Activated naive CD4-positive, alpha-beta T cell treated with anti-CD3 and anti-CD28 coated beads, Interleukin-2, amount 50 U/mL, for 72 hours (primary cell): ENCODE data around the gene H2AZ2. TPM values are rescaled to one million over a fixed set of nuclear protein-coding genes. Genes with fewer than 3 reads are reported as not detected.

ENCODE experiments used
- ATAC-seq, 2 donors: fragments of 150-1000 bp; cut with Tn5 transposase; 2 replicates each; pipeline ENCODE4 v1.10.0; 2021; ENCODE audit warnings: mild to moderate bottlenecking in 2 of 2, moderate library complexity in 2 of 2
- DNase-seq, 2 donors: peaks; one replicate each; pipeline ENCODE4 v3.0.0; 2021 to 2022; ENCODE audit warnings: low spot score in 2 of 2
- H3K27ac Mint-ChIP-seq, 2 donors: one replicate each; pipeline ENCODE4 v1.8.0; 2022; ENCODE audit warnings: mild to moderate bottlenecking in 2 of 2, mixed read lengths in 2 of 2
- H3K36me3 Mint-ChIP-seq, 2 donors: one replicate each; pipeline ENCODE4 v1.8.0; 2022; ENCODE audit warnings: mixed read lengths in 2 of 2
- H3K9me3 Mint-ChIP-seq, 2 donors: one replicate each; pipeline ENCODE4 v1.8.0; 2022; ENCODE audit warnings: mixed read lengths in 2 of 2
- total RNA-seq, 2 donors: library from RNA; stranded (reverse); gene quantifications; one replicate each; pipeline ENCODE4 v1.2.3, GENCODE V29; 2022

Gene H2AZ2
- 100 to 1,000 TPM; 264 to 330 TPM for total RNA-seq

- ATAC-seq: peak; percentile 84 to 90
- Mint-ChIP-seq H3K27ac (peak within 1 kb of the TSS; percentile 99), H3K9me3 (no peaks in the 10 kb centered on the region), H3K36me3 (peaks cover 25 to 36% of the 10 kb centered on the region in 2 donors)
- DNase-seq: peak; percentile 99 to 100
These were observed at the start of gene H2AZ2 for GRCh38 chr7:44847920-44848634. Gene H2AZ2, minus strand, starts transcription at chr7:44848087. Its CDS starts 116 bp downstream, at chr7:44847971.

- no peaks in the 10 kb centered on the region for H3K36me3 Mint-ChIP-seq
- ATAC-seq (peak in 1 of 2 donors; percentile 21), DNase-seq (no peak)
- peak overlapping the region in 1 of 2 donors; percentile 61 for H3K27ac Mint-ChIP-seq
- no peaks in the 10 kb centered on the region for H3K9me3 Mint-ChIP-seq
These were observed 49.4 kb upstream of the H2AZ2 start for GRCh38 chr7:44897309-44897708.

- no peaks in the 10 kb centered on the region for H3K9me3 Mint-ChIP-seq
- ATAC-seq: peak; percentile 73 to 74
- DNase-seq: no peak
- H3K27ac Mint-ChIP-seq: peak overlapping the region in 1 of 2 donors; percentile 33
- H3K36me3 Mint-ChIP-seq: no peaks in the 10 kb centered on the region
These were observed 47.1 kb upstream of the H2AZ2 start for GRCh38 chr7:44894888-44895580.

GRCh38 chr7:44893710-44894234 is 45.9 kb upstream of the H2AZ2 start:
- DNase-seq (no peak), ATAC-seq (no peak)
- Mint-ChIP-seq H3K36me3 (no peaks in the 10 kb centered on the region), H3K9me3 (no peaks in the 10 kb centered on the region), H3K27ac (peak overlapping the region in 1 of 2 donors; percentile 93)

- no peaks in the 10 kb centered on the region for H3K36me3 Mint-ChIP-seq
- H3K9me3 Mint-ChIP-seq: no peaks in the 10 kb centered on the region
- DNase-seq (no peak), ATAC-seq (no peak)
- peak overlapping the region; percentile 93 for H3K27ac Mint-ChIP-seq
These were observed 43.9 kb upstream of the H2AZ2 start for GRCh38 chr7:44891791-44892190.

GRCh38 chr7:44891372-44891771 is 43.5 kb upstream of the H2AZ2 start:
- H3K9me3 Mint-ChIP-seq: no peaks in the 10 kb centered on the region
- no peaks in the 10 kb centered on the region for H3K36me3 Mint-ChIP-seq
- H3K27ac Mint-ChIP-seq: peak overlapping the region; percentile 93
- ATAC-seq (peak; percentile 64 to 78), DNase-seq (peak in 1 of 2 donors; percentile 15)

GRCh38 chr7:44889086-44889781 is 41.3 kb upstream of the H2AZ2 start:
- peak overlapping the region in 1 of 2 donors; percentile 99 for H3K27ac Mint-ChIP-seq
- H3K36me3 Mint-ChIP-seq: peaks cover 12% of the 10 kb centered on the region in 2 donors
- DNase-seq (no peak), ATAC-seq (no peak)
- H3K9me3 Mint-ChIP-seq: peaks cover 0 to 3% of the 10 kb centered on the region in 2 donors

- H3K27ac Mint-ChIP-seq: peak overlapping the region in 1 of 2 donors; percentile 99
- peaks cover 0 to 4% of the 10 kb centered on the region in 2 donors for H3K9me3 Mint-ChIP-seq
- ATAC-seq: no peak
- no peak for DNase-seq
- H3K36me3 Mint-ChIP-seq: peaks cover 29 to 30% of the 10 kb centered on the region in 2 donors
These were observed 39.4 kb upstream of the H2AZ2 start for GRCh38 chr7:44887293-44887692.

- Mint-ChIP-seq H3K27ac (peak within 1 kb of the TSS; percentile 99), H3K36me3 (peaks cover 33 to 46% of the 10 kb centered on the region in 2 donors), H3K9me3 (peaks cover 0 to 4% of the 10 kb centered on the region in 2 donors)
- DNase-seq (peak; percentile 97 to 99), ATAC-seq (peak; percentile 94 to 97)
These were observed 37.8 kb upstream of the H2AZ2 start, which contains the start of gene PURB for GRCh38 chr7:44885394-44886317. Gene PURB, minus strand, starts transcription at chr7:44885530. Its CDS starts 182 bp downstream, at chr7:44885348.

- peaks cover 41 to 54% of the 10 kb centered on the region in 2 donors for H3K36me3 Mint-ChIP-seq
- peak; percentile 13 to 14 for ATAC-seq
- DNase-seq: peak in 1 of 2 donors; percentile 48
- peak overlapping the region; percentile 96 to 99 for H3K27ac Mint-ChIP-seq
- H3K9me3 Mint-ChIP-seq: peaks cover 0 to 4% of the 10 kb centered on the region in 2 donors
These were observed 36.9 kb upstream of the H2AZ2 start for GRCh38 chr7:44884621-44885393.

GRCh38 chr7:44883961-44884620 is 36.2 kb upstream of the H2AZ2 start:
- H3K36me3 Mint-ChIP-seq: peaks cover 45 to 58% of the 10 kb centered on the region in 2 donors
- peak overlapping the region; percentile 96 to 99 for H3K27ac Mint-ChIP-seq
- peak in 1 of 2 donors; percentile 7 for DNase-seq

GRCh38 chr7:44882899-44883298 is 35.0 kb upstream of the H2AZ2 start:
- ATAC-seq (no peak), DNase-seq (no peak)
- Mint-ChIP-seq H3K36me3 (peaks cover 45 to 62% of the 10 kb centered on the region in 2 donors), H3K27ac (no peak overlapping the region), H3K9me3 (peaks cover 0 to 4% of the 10 kb centered on the region in 2 donors)

More at GRCh38 chr7:44883961-44884620, 36.2 kb upstream of the H2AZ2 start:
- peaks cover 0 to 4% of the 10 kb centered on the region in 2 donors for H3K9me3 Mint-ChIP-seq
- ATAC-seq: no peak

GRCh38 chr7:44881610-44882009 is 33.7 kb upstream of the H2AZ2 start:
- Mint-ChIP-seq H3K36me3 (peaks cover 45 to 64% of the 10 kb centered on the region in 2 donors), H3K27ac (no peak overlapping the region), H3K9me3 (peaks cover 0 to 4% of the 10 kb centered on the region in 2 donors)
- ATAC-seq: no peak
- no peak for DNase-seq

- ATAC-seq (no peak), DNase-seq (no peak)
- H3K36me3 Mint-ChIP-seq: peaks cover 45 to 63% of the 10 kb centered on the region in 2 donors
- peak overlapping the region in 1 of 2 donors; percentile 30 for H3K27ac Mint-ChIP-seq
- peaks cover 0 to 4% of the 10 kb centered on the region in 2 donors for H3K9me3 Mint-ChIP-seq
These were observed 33.2 kb upstream of the H2AZ2 start for GRCh38 chr7:44881066-44881600.
